ENCODE measurements around the gene HACD2.

The HACD2 gene

GRCh38 chr3:123571264-123571972 lies 13.4 kb downstream of the HACD2 start:
- no peak for DNase-seq (ENCODE audit: low read depth in 3 of 3)

GRCh38 chr3:123568875-123569274 lies 16.0 kb downstream of the HACD2 start:
- no peak for DNase-seq (ENCODE audit: low read depth in 3 of 3)

GRCh38 chr3:123568034-123568433 lies 16.8 kb downstream of the HACD2 start:
- DNase-seq (ENCODE audit: low read depth in 3 of 3): no peak

GRCh38 chr3:123564056-123564455 lies 20.8 kb downstream of the HACD2 start:
- DNase-seq (ENCODE audit: low read depth in 3 of 3): no peak

GRCh38 chr3:123562547-123562946 lies 22.3 kb downstream of the HACD2 start:
- no peak for DNase-seq (ENCODE audit: low read depth in 3 of 3)

- no peak for DNase-seq (ENCODE audit: low read depth in 3 of 3)
These were observed 23.7 kb downstream of the HACD2 start for GRCh38 chr3:123561188-123561587.

GRCh38 chr3:123559040-123559861 lies 25.6 kb downstream of the HACD2 start:
- DNase-seq (ENCODE audit: low read depth in 3 of 3): peak in 1 of 3 donors; percentile 7

- no peak for DNase-seq (ENCODE audit: low read depth in 3 of 3)
These were observed 31.3 kb downstream of the HACD2 start for GRCh38 chr3:123553536-123553935.

GRCh38 chr3:123552768-123553167 lies 32.1 kb downstream of the HACD2 start:
- DNase-seq (ENCODE audit: low read depth in 3 of 3): no peak

- DNase-seq (ENCODE audit: low read depth in 3 of 3): no peak
These were observed 32.6 kb downstream of the HACD2 start for GRCh38 chr3:123552095-123552714.

- DNase-seq (ENCODE audit: low read depth in 3 of 3): no peak
These were observed 36.9 kb downstream of the HACD2 start for GRCh38 chr3:123547881-123548519.

GRCh38 chr3:123546133-123546755 lies 38.6 kb downstream of the HACD2 start:
- DNase-seq (ENCODE audit: low read depth in 3 of 3): no peak

GRCh38 chr3:123543950-123544349 lies 40.9 kb downstream of the HACD2 start:
- DNase-seq (ENCODE audit: low read depth in 3 of 3): no peak

GRCh38 chr3:123540285-123540684 lies 44.6 kb downstream of the HACD2 start:
- DNase-seq (ENCODE audit: low read depth in 3 of 3): no peak

GRCh38 chr3:123536153-123536895 lies 48.5 kb downstream of the HACD2 start:
- DNase-seq (ENCODE audit: low read depth in 3 of 3): no peak

GRCh38 chr3:123535580-123535979 lies 49.3 kb downstream of the HACD2 start:
- DNase-seq (ENCODE audit: low read depth in 3 of 3): no peak

- DNase-seq (ENCODE audit: low read depth in 3 of 3): no peak
These were observed 50.6 kb downstream of the HACD2 start for GRCh38 chr3:123534264-123534663.

GRCh38 chr3:123533554-123534159 lies 51.2 kb downstream of the HACD2 start:
- no peak for DNase-seq (ENCODE audit: low read depth in 3 of 3)

- no peak for DNase-seq (ENCODE audit: low read depth in 3 of 3)
These were observed 56.7 kb downstream of the HACD2 start for GRCh38 chr3:123528130-123528529.

GRCh38 chr3:123527046-123527445 lies 57.8 kb downstream of the HACD2 start:
- DNase-seq (ENCODE audit: low read depth in 3 of 3): no peak

- DNase-seq (ENCODE audit: low read depth in 3 of 3): no peak
These were observed 58.4 kb downstream of the HACD2 start for GRCh38 chr3:123526474-123526873.

All from stimulated activated CD4-positive, alpha-beta T cell treated with anti-CD3 and anti-CD28 coated beads, TNF-alpha, amount 100 ng/mL, for 48 hours (primary cell).